Activated naive CD4-positive, alpha-beta T cell treated with anti-CD3 and anti-CD28 coated beads, Interleukin-2, amount 50 U/mL, for 72 hours (primary cell): Measurements from ENCODE around the gene PTPRM. TPM values are rescaled to one million over a fixed set of nuclear protein-coding genes. Genes with fewer than 3 reads are reported as not detected.

ENCODE experiments used
- ATAC-seq, 2 donors: fragments of 150-1000 bp; cut with Tn5 transposase; 2 replicates each; pipeline ENCODE4 v1.10.0; 2021; ENCODE audit warnings: mild to moderate bottlenecking in 2 of 2, moderate library complexity in 2 of 2
- DNase-seq, 2 donors: peaks; one replicate each; pipeline ENCODE4 v3.0.0; 2021 to 2022; ENCODE audit warnings: low spot score in 2 of 2
- H3K27ac Mint-ChIP-seq, 2 donors: one replicate each; pipeline ENCODE4 v1.8.0; 2022; ENCODE audit warnings: mild to moderate bottlenecking in 2 of 2, mixed read lengths in 2 of 2
- H3K36me3 Mint-ChIP-seq, 2 donors: one replicate each; pipeline ENCODE4 v1.8.0; 2022; ENCODE audit warnings: mixed read lengths in 2 of 2
- H3K9me3 Mint-ChIP-seq, 2 donors: one replicate each; pipeline ENCODE4 v1.8.0; 2022; ENCODE audit warnings: mixed read lengths in 2 of 2
- total RNA-seq, 2 donors: library from RNA; stranded (reverse); gene quantifications; one replicate each; pipeline ENCODE4 v1.2.3, GENCODE V29; 2022

The PTPRM gene
- total RNA-seq, 2 donors from 2014 or later = 1.7 to 2.8 TPM

- DNase-seq = no peak
- peaks cover 0 to 11% of the 10 kb centered on the region in 2 donors for H3K36me3 Mint-ChIP-seq
- peaks cover 12 to 27% of the 10 kb centered on the region in 2 donors for H3K9me3 Mint-ChIP-seq
- H3K27ac Mint-ChIP-seq = no peak overlapping the region
- ATAC-seq = no peak
Measured at GRCh38 chr18:7840411-7840810, 273.3 kb downstream of the PTPRM start.

GRCh38 chr18:7844017-7844416 lies 276.9 kb downstream of the PTPRM start:
- Mint-ChIP-seq H3K27ac (no peak overlapping the region), H3K36me3 (peaks cover 0 to 7% of the 10 kb centered on the region in 2 donors), H3K9me3 (peaks cover 8 to 16% of the 10 kb centered on the region in 2 donors)
- no peak for ATAC-seq
- no peak for DNase-seq

DNA sequence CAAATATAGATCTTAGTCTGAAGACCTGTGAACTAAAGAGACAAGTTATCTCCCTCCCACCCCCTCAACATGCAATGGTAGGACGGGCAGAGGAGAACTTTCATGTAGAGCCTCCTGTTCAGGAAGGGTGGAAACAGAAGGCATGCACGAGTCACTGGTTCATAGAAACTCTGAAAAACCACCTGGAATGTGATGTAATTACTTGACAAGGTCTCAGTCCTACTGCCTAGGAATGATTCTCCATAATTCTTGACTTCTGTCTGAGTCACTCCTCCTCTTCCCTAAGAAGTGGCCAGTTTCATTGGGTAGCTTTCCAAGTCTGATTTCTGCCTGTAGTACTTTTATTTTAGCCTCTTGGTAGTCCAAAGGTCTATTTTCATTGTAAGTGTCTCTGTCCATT lies 277.3 kb downstream of the PTPRM start:
- DNase-seq (no peak), ATAC-seq (no peak)
- peaks cover 0 to 7% of the 10 kb centered on the region in 2 donors for H3K36me3 Mint-ChIP-seq
- peaks cover 8 to 16% of the 10 kb centered on the region in 2 donors for H3K9me3 Mint-ChIP-seq
- H3K27ac Mint-ChIP-seq = no peak overlapping the region

- Mint-ChIP-seq H3K9me3 (peaks cover 14 to 16% of the 10 kb centered on the region in 2 donors), H3K36me3 (peaks cover 0 to 7% of the 10 kb centered on the region in 2 donors)
- no peak for ATAC-seq
Measured at GRCh38 chr18:7846335-7846734, 279.2 kb downstream of the PTPRM start.

GRCh38 chr18:7847357-7848053 lies 280.4 kb downstream of the PTPRM start:
- DNase-seq = no peak
- peaks cover 16 to 20% of the 10 kb centered on the region in 2 donors for H3K9me3 Mint-ChIP-seq
- no peak for ATAC-seq
- no peak overlapping the region for H3K27ac Mint-ChIP-seq
- H3K36me3 Mint-ChIP-seq = peaks cover 0 to 7% of the 10 kb centered on the region in 2 donors

More at GRCh38 chr18:7846335-7846734, 279.2 kb downstream of the PTPRM start:
- DNase-seq = no peak
- H3K27ac Mint-ChIP-seq = no peak overlapping the region

DNA sequence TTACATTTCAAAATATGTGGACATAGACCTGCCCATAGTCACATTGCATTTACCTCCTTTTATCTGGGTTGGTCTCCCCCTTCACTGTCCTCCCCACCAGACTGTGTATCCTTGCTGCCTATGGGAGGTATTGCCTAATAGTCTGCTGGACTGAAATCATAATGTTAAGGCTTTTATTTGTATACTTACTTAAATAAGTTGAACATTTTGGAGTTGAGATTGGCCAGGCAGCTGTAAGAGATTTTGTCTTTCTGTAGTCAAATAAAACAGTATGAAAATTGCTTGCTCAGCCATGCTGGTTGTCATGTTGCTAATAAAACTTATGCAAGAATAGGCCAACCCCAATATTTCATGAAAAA lies 280.9 kb downstream of the PTPRM start:
- ATAC-seq = no peak
- DNase-seq = no peak
- peaks cover 0 to 7% of the 10 kb centered on the region in 2 donors for H3K36me3 Mint-ChIP-seq
- H3K27ac Mint-ChIP-seq = no peak overlapping the region
- H3K9me3 Mint-ChIP-seq = peaks cover 16 to 20% of the 10 kb centered on the region in 2 donors

- DNase-seq (no peak), ATAC-seq (no peak)
- H3K27ac Mint-ChIP-seq = no peak overlapping the region
- peaks cover 6 to 20% of the 10 kb centered on the region in 2 donors for H3K9me3 Mint-ChIP-seq
- H3K36me3 Mint-ChIP-seq = no peaks in the 10 kb centered on the region
Measured at GRCh38 chr18:7850446-7850845, 283.3 kb downstream of the PTPRM start.

- DNase-seq (no peak), ATAC-seq (no peak)
- Mint-ChIP-seq H3K9me3 (peaks cover 0 to 12% of the 10 kb centered on the region in 2 donors), H3K36me3 (no peaks in the 10 kb centered on the region), H3K27ac (no peak overlapping the region)
Measured at GRCh38 chr18:7855028-7855427, 287.9 kb downstream of the PTPRM start.

DNA sequence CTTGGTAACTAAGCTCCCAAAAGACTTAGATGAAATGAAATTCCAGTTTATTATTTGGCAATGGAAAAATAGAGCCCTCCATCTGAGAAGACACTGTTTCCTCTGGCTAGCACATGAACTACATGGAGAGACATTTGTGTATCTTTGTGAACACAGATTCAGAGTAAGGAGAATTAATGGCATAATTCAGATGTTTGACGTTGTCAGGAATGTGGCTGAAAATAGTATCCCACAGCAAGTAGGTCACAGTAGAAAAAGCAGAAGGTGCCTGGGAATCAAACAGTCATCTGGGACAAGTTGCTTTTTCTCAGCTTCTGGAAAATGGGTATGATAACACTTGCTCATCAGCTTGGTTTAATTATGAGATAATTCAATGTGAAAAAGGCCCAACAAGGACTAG lies 288.6 kb downstream of the PTPRM start:
- H3K36me3 Mint-ChIP-seq = no peaks in the 10 kb centered on the region
- ATAC-seq (no peak), DNase-seq (no peak)
- peaks cover 0 to 12% of the 10 kb centered on the region in 2 donors for H3K9me3 Mint-ChIP-seq
- no peak overlapping the region for H3K27ac Mint-ChIP-seq

DNA sequence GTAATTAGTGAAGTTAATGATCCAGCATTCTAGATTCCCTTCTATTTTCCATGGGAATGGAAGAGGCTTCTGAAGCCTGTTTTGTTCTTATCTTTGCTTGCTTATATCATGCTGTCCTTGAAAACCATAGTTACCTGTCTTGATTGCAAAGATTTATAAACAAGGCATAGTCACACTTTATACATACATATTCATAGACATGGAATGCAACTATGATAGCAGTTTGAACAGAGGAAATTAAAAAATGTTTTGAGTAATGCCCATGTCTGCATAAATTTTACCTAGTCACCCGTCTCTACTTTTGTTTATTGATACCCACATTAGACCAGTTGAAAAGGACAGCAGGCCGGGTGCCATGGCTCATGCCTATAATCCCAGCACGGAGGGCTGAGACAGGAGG lies 289.0 kb downstream of the PTPRM start:
- DNase-seq = no peak
- Mint-ChIP-seq H3K9me3 (peaks cover 0 to 8% of the 10 kb centered on the region in 2 donors), H3K27ac (no peak overlapping the region), H3K36me3 (no peaks in the 10 kb centered on the region)
- ATAC-seq = no peak

- H3K9me3 Mint-ChIP-seq = peaks cover 0 to 4% of the 10 kb centered on the region in 2 donors
- DNase-seq (no peak), ATAC-seq (no peak)
- no peak overlapping the region for H3K27ac Mint-ChIP-seq
- H3K36me3 Mint-ChIP-seq = no peaks in the 10 kb centered on the region
Measured at GRCh38 chr18:7856733-7857132, 289.6 kb downstream of the PTPRM start.

DNA sequence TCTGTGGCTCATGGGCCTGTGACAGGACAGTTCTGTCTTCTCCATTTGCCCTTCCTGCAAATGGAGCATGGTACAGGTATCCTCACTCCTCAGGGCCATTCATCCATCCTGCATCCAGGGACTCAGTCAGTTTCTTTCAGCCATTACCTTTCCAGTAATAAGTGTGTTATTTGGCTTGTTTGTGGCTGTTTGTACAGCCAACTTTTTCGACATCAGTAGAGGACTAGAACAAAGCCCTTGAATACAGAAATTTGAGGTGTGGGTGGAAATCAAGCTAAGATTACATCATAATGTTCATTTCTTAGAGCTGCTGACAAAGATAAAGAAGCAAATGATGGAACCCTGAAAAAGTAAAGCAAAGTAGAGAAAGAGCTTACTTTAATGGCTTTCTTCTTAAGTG lies 290.4 kb downstream of the PTPRM start:
- Mint-ChIP-seq H3K36me3 (no peaks in the 10 kb centered on the region), H3K27ac (no peak overlapping the region), H3K9me3 (no peaks in the 10 kb centered on the region)
- DNase-seq (no peak), ATAC-seq (no peak)

DNA sequence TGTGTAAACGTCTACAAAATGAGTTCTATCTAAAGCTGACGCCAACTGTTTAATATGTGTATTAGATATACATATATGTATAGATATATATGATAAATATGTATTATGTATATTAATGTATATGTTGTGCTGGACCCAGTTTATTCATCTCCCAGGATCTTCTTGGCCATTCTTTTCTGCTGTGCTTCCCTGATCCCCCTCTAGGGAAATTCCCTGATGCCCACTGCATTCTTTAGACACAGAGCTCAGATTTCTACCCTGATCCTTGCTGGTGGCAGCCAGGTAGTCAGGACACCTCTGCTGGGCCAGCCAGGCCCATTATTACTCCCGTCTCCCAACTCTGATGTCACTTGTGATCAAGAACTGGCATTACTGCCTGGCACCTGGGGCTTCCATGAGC lies 292.0 kb downstream of the PTPRM start:
- ATAC-seq = no peak

GRCh38 chr18:7870266-7870665 lies 303.1 kb downstream of the PTPRM start:
- ATAC-seq (no peak), DNase-seq (no peak)
- H3K9me3 Mint-ChIP-seq = peaks cover 9 to 17% of the 10 kb centered on the region in 2 donors
- no peak overlapping the region for H3K27ac Mint-ChIP-seq
- H3K36me3 Mint-ChIP-seq = peaks cover 0 to 4% of the 10 kb centered on the region in 2 donors

More for the DNA sequence above, 292.0 kb downstream of the PTPRM start:
- no peaks in the 10 kb centered on the region for H3K36me3 Mint-ChIP-seq
- DNase-seq = no peak
- H3K9me3 Mint-ChIP-seq = no peaks in the 10 kb centered on the region
- H3K27ac Mint-ChIP-seq = no peak overlapping the region

DNA sequence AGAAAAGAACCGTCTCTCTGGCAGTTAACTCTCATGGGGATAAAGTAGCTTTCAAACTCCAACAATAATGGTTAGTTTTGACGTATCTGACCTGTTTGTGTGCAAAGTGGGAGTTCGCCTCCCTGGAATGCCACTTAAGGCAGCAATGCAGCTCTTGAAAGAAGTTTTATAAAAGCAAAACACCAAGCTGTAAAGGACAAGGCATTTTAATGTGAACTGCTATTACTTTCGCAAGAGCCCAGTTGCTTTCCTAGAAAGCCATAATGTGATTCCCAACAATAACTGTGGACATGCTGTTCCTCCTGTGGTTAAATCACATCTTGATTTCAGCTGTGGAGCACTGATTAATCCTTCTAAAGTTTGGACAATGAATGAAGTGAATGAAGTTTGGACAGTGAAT lies 303.7 kb downstream of the PTPRM start:
- no peak for DNase-seq
- no peak overlapping the region for H3K27ac Mint-ChIP-seq
- H3K36me3 Mint-ChIP-seq = no peaks in the 10 kb centered on the region
- ATAC-seq = no peak
- peaks cover 7 to 18% of the 10 kb centered on the region in 2 donors for H3K9me3 Mint-ChIP-seq

DNA sequence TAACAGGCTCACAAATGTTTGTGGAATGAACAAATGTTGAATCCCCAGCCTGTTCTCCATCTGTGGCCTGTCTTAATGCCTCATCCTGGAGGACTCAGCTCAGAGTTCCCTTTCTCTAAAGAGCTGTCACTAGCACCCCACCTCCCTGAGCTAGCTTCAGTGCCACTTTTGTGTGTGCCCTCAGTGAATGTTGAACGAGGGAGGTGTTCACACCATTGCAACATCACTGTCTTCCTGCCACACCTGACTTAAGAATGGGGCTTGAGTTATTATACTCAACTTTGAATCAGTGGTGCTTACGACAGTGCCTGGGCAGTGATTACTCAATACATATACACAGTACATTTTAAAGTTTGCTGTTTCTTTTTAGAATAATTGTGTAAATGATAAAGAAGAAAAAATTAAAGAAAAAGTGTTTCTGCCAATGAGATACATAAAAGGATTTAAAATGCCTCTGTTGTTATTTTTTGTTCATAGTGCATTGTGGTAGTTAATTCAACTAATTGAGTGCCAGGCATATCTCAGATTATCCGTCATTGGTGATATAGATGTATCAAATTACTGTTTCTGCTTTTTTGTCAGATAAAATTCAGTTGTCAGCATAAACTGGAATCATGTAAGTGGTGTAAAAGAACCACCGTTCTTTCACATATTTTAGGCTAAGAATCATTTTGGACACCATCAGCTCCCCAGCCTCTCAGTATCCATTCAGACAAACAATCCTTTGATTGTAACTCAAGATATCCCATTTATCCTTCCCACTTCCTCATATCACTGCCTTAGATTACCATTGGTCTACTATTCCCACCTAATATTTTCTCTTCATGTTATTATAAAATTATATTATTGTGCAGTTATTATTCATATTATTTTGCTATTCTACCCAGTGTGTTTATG lies 304.7 kb downstream of the PTPRM start:
- H3K9me3 Mint-ChIP-seq = peaks cover 0 to 10% of the 10 kb centered on the region in 2 donors
- H3K36me3 Mint-ChIP-seq = no peaks in the 10 kb centered on the region
- H3K27ac Mint-ChIP-seq = no peak overlapping the region
- ATAC-seq (no peak), DNase-seq (no peak)

DNA sequence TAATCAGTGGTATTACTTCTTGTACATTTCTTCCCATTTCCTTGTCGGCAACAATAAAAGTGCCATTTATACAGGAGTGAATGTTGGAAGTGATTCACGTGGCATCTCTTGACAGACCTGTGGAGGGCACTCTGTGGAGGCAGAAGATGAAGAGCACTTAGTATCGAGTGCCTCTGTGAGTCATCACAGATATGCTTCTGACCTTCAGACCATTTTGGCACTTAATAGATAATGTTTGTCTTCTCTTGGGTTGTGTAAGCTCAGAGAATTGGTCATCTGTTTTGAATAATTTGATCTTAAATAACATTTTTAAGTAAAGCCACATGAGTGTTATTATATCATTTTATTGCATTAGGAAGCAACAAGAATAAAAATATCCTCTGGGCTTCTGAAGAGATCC lies 305.5 kb downstream of the PTPRM start:
- ATAC-seq (no peak), DNase-seq (no peak)
- no peaks in the 10 kb centered on the region for H3K36me3 Mint-ChIP-seq
- H3K27ac Mint-ChIP-seq = no peak overlapping the region
- H3K9me3 Mint-ChIP-seq = peaks cover 0 to 8% of the 10 kb centered on the region in 2 donors
